DOHH2 (cell line): ENCODE data around the gene USP40.

Experiments used
- H3F3A ChIP-seq: fragments of 200-600 bp; sonication (generic), shearing (Covaris generic); 2 replicates; pipeline ENCODE4 v1.6.0; 2016; ENCODE audit warnings: antibody characterized with exemption, mild to moderate bottlenecking; ENCODE audit not compliant: control insufficient read depth, insufficient read depth
- H3K27ac ChIP-seq: fragments of 200-600 bp; sonication (generic); 2 replicates; pipeline ENCODE4 v1.5.1; 2014; ENCODE audit warnings: low read depth, mild to moderate bottlenecking, low read length, moderate library complexity
- H3K27me3 ChIP-seq: fragments of 200-600 bp; sonication (generic); 2 replicates; pipeline ENCODE4 v1.6.1; 2014; ENCODE audit warnings: mild to moderate bottlenecking, low read length, mixed read lengths; ENCODE audit not compliant: control insufficient read depth
- H3K36me3 ChIP-seq: fragments of 200-600 bp; sonication (generic); 2 replicates; pipeline ENCODE4 v1.6.1; 2014; ENCODE audit warnings: mild to moderate bottlenecking, low read length, moderate library complexity, mixed read lengths; ENCODE audit not compliant: control insufficient read depth
- H3K4me1 ChIP-seq: fragments of 200-600 bp; sonication (generic); 2 replicates; pipeline ENCODE4 v1.6.1; 2014; ENCODE audit warnings: mild to moderate bottlenecking, low read length, mixed read lengths; ENCODE audit not compliant: control insufficient read depth
- H3K4me2 ChIP-seq: fragments of 200-600 bp; sonication (generic); 2 replicates; pipeline ENCODE4 v1.6.0; 2014; ENCODE audit warnings: mild to moderate bottlenecking, low read length, moderate library complexity
- H3K4me3 ChIP-seq: fragments of 200-600 bp; sonication (generic); 2 replicates; pipeline ENCODE4 v1.5.1; 2014; ENCODE audit warnings: mild to moderate bottlenecking, low read length, mixed read lengths
- H3K79me2 ChIP-seq: fragments of 200-600 bp; sonication (generic); 2 replicates; pipeline ENCODE4 v1.6.1; 2014; ENCODE audit warnings: mild to moderate bottlenecking, low read length, mixed read lengths; ENCODE audit not compliant: control insufficient read depth
- H3K9me2 ChIP-seq: fragments of 200-600 bp; sonication (generic); replicated peaks from 2 replicates; pipeline ENCODE4 v1.6.1; 2014; ENCODE audit warnings: mild to moderate bottlenecking, low read length, mixed read lengths; ENCODE audit not compliant: control insufficient read depth
- H3K9me3 ChIP-seq: fragments of 200-600 bp; sonication (generic); 2 replicates; pipeline ENCODE4 v1.6.1; 2014; ENCODE audit warnings: antibody characterized with exemption, low read length, mixed read lengths; ENCODE audit not compliant: control insufficient read depth, insufficient read depth
- H4K20me1 ChIP-seq: fragments of 200-600 bp; sonication (generic); 2 replicates; pipeline ENCODE4 v1.6.0; 2014; ENCODE audit warnings: low read depth, mild to moderate bottlenecking, antibody characterized with exemption, low read length, moderate library complexity; ENCODE audit not compliant: control insufficient read depth, insufficient read depth
- CTCF ChIP-seq: fragments of 200-600 bp; sonication (generic); IDR thresholded peaks from one replicate; pipeline ENCODE4 v1.5.1; 2014; ENCODE audit warnings: antibody characterized with exemption, mild to moderate bottlenecking, low read depth, low read length; ENCODE audit not compliant: poor library complexity, severe bottlenecking
- EZH2phosphoT487 ChIP-seq: fragments of 200-600 bp; sonication (generic); IDR thresholded peaks from 2 replicates; pipeline ENCODE4 v1.6.1; 2017; ENCODE audit warnings: borderline replicate concordance, mild to moderate bottlenecking, antibody characterized with exemption, low read length, moderate library complexity, mixed read lengths

USP40 gene

GRCh38 chr2:233473878-233474277, 92.7 kb downstream of the USP40 start:
- Histone ChIP-seq H3K79me2 (no peaks in the 10 kb centered on the region), H3K27ac (no peak overlapping the region), H3K4me3 (no peak overlapping the region), H3K36me3 (peaks cover 12% of the 10 kb centered on the region), H3F3A (no peaks in the 10 kb centered on the region), H3K27me3 (no peaks in the 10 kb centered on the region), H3K9me3 (no peaks in the 10 kb centered on the region), H3K4me2 (no peak overlapping the region), H4K20me1 (no peaks in the 10 kb centered on the region), H3K4me1 (no peaks in the 10 kb centered on the region), H3K9me2 (no peaks in the 10 kb centered on the region)
- TF ChIP-seq CTCF, result no peak
- no peak for TF ChIP-seq EZH2phosphoT487

- H3K36me3 ChIP-seq, result peaks cover 17% of the 10 kb centered on the region
These were observed 93.2 kb downstream of the USP40 start for GRCh38 chr2:233473386-233473791.

GRCh38 chr2:233471291-233472035, 95.1 kb downstream of the USP40 start:
- TF ChIP-seq EZH2phosphoT487, result no peak
- Histone ChIP-seq H3K4me1 (no peaks in the 10 kb centered on the region), H3K27ac (no peak overlapping the region), H3K9me3 (no peaks in the 10 kb centered on the region), H3F3A (no peaks in the 10 kb centered on the region), H3K9me2 (no peaks in the 10 kb centered on the region), H3K4me3 (no peak overlapping the region), H4K20me1 (no peaks in the 10 kb centered on the region), H3K4me2 (no peak overlapping the region), H3K36me3 (peaks cover 30% of the 10 kb centered on the region), H3K27me3 (no peaks in the 10 kb centered on the region), H3K79me2 (no peaks in the 10 kb centered on the region)

More at GRCh38 chr2:233473386-233473791, 93.2 kb downstream of the USP40 start:
- Histone ChIP-seq H3K27ac (no peak overlapping the region), H3F3A (no peaks in the 10 kb centered on the region), H3K27me3 (no peaks in the 10 kb centered on the region), H3K9me2 (no peaks in the 10 kb centered on the region), H3K4me3 (no peak overlapping the region), H4K20me1 (no peaks in the 10 kb centered on the region), H3K4me1 (no peaks in the 10 kb centered on the region), H3K9me3 (no peaks in the 10 kb centered on the region), H3K4me2 (no peak overlapping the region), H3K79me2 (no peaks in the 10 kb centered on the region)
- TF ChIP-seq EZH2phosphoT487, result no peak
- TF ChIP-seq CTCF, result no peak

GRCh38 chr2:233470839-233471238, 95.7 kb downstream of the USP40 start:
- Histone ChIP-seq H4K20me1 (no peaks in the 10 kb centered on the region), H3K36me3 (peaks cover 33% of the 10 kb centered on the region), H3K9me2 (no peaks in the 10 kb centered on the region), H3K27me3 (no peaks in the 10 kb centered on the region), H3K4me2 (no peak overlapping the region), H3K4me3 (no peak overlapping the region), H3K9me3 (no peaks in the 10 kb centered on the region), H3K27ac (no peak overlapping the region), H3K79me2 (no peaks in the 10 kb centered on the region), H3K4me1 (no peaks in the 10 kb centered on the region), H3F3A (no peaks in the 10 kb centered on the region)
- no peak for TF ChIP-seq CTCF
- TF ChIP-seq EZH2phosphoT487, result no peak
